OCI-LY3 (cell line): ENCODE data around the gene THOP1.
"Not testable (repeated sequence)": the region's sequence is repeated elsewhere in the genome, so short reads cannot be mapped to it uniquely, and the experiment has no call there.

ENCODE experiments used
- H2AFZ ChIP-seq: fragments of 200-600, 300-600 bp; shearing (Covaris generic); 2 replicates; pipeline ENCODE4 v1.6.0; 2014; ENCODE audit warnings: antibody characterized with exemption, low read depth, low read length
- H3K27ac ChIP-seq: fragments of 200-600, 300-600 bp; sonication (generic); 2 replicates; pipeline ENCODE4 v1.5.1; 2014; ENCODE audit warnings: mild to moderate bottlenecking, low read length, moderate library complexity, mixed read lengths
- H3K27me3 ChIP-seq: fragments of 200-600, 300-600 bp; sonication (generic); 2 replicates; pipeline ENCODE4 v1.6.1; 2014; ENCODE audit warnings: low read depth, low read length, mixed read lengths
- H3K36me3 ChIP-seq: fragments of 200-600, 300-600 bp; sonication (generic); replicated peaks from 2 replicates; pipeline ENCODE3; 2014; ENCODE audit warnings: low read depth, low read length, mixed read lengths
- H3K4me1 ChIP-seq: fragments of 300-600, 200-600 bp; sonication (generic); 2 replicates; pipeline ENCODE4 v1.6.1; 2014; ENCODE audit warnings: low read length, mixed read lengths
- H3K4me2 ChIP-seq: fragments of 200-600, 300-600 bp; sonication (generic); 2 replicates; pipeline ENCODE4 v1.6.1; 2014; ENCODE audit warnings: low read length, mixed read lengths
- H3K4me3 ChIP-seq: fragments of 300-600, 200-600 bp; sonication (generic); 2 replicates; pipeline ENCODE4 v1.5.1; 2014; ENCODE audit warnings: antibody characterized with exemption, mild to moderate bottlenecking, low read length, moderate library complexity
- H3K79me2 ChIP-seq: fragments of 300-600, 200-600 bp; shearing (Covaris generic); 2 replicates; pipeline ENCODE4 v1.6.1; 2014; ENCODE audit warnings: mild to moderate bottlenecking, low read length, mixed read lengths
- H3K9ac ChIP-seq: fragments of 300-600, 200-600 bp; shearing (Covaris generic); 2 replicates; pipeline ENCODE4 v1.6.0; 2014; ENCODE audit warnings: mild to moderate bottlenecking, low read length, moderate library complexity
- H3K9me3 ChIP-seq: fragments of 200-600, 300-600 bp; shearing (Covaris generic); 2 replicates; pipeline ENCODE4 v1.6.1; 2014; ENCODE audit warnings: low read length, mixed read lengths; ENCODE audit not compliant: insufficient read depth
- H4K20me1 ChIP-seq: fragments of 200-600, 300-600 bp; sonication (generic); 2 replicates; pipeline ENCODE4 v1.6.1; 2016; ENCODE audit warnings: low read length, mixed read lengths; ENCODE audit not compliant: insufficient read depth
- EZH2phosphoT487 ChIP-seq: fragments of 200-600 bp; shearing (Covaris generic); IDR thresholded peaks from 2 replicates; pipeline ENCODE4 v1.6.1; 2018; ENCODE audit warnings: antibody characterized with exemption, mixed run types, low read depth
- TF ChIP-seq, protein P1 (sequence below): fragments of 200-600, 300-600 bp; sonication (generic); IDR thresholded peaks from 2 replicates; pipeline ENCODE4 v1.5.1; 2014; ENCODE audit warnings: antibody characterized with exemption, low read length, low read depth

Gene THOP1

DNA sequence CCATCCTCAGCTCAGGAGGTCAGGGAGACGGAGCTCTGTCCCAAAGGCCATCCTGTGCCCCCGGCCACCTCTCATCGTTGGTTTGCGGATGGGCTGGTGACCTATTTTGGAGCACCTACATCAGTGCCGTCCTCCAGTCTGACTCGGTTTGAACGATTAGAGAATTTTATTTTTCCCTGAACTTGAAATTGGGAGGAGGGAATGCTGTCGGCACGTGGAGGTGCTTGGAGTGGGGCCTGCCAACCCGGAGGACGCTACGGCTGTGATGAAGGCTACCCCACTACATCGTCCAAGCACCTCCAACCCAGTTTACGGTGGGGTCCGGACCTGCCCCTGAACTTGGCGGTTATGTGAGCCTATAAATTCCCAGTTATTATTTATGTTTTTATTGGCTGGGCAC is 31.3 kb downstream of the THOP1 start:
- peaks cover 3% of the 10 kb centered on the region; the same call in 1 of the 2 replicates for H3K4me1 ChIP-seq
- peaks cover 50% of the 10 kb centered on the region for H3K36me3 ChIP-seq
- no peak overlapping the region for H3K27ac ChIP-seq
- no peak for TF ChIP-seq EZH2phosphoT487
- TF ChIP-seq, protein P1, sequence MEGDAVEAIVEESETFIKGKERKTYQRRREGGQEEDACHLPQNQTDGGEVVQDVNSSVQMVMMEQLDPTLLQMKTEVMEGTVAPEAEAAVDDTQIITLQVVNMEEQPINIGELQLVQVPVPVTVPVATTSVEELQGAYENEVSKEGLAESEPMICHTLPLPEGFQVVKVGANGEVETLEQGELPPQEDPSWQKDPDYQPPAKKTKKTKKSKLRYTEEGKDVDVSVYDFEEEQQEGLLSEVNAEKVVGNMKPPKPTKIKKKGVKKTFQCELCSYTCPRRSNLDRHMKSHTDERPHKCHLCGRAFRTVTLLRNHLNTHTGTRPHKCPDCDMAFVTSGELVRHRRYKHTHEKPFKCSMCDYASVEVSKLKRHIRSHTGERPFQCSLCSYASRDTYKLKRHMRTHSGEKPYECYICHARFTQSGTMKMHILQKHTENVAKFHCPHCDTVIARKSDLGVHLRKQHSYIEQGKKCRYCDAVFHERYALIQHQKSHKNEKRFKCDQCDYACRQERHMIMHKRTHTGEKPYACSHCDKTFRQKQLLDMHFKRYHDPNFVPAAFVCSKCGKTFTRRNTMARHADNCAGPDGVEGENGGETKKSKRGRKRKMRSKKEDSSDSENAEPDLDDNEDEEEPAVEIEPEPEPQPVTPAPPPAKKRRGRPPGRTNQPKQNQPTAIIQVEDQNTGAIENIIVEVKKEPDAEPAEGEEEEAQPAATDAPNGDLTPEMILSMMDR: no peak
- H3K9me3 ChIP-seq: no peaks in the 10 kb centered on the region
- no peak overlapping the region for H3K4me3 ChIP-seq
- H4K20me1 ChIP-seq: no peaks in the 10 kb centered on the region
- no peak overlapping the region for H3K9ac ChIP-seq
- H2AFZ ChIP-seq: no peak overlapping the region
- peaks cover 4% of the 10 kb centered on the region for H3K79me2 ChIP-seq
- H3K4me2 ChIP-seq: no peak overlapping the region
- H3K27me3 ChIP-seq: no peaks in the 10 kb centered on the region

- not testable (repeated sequence) for H3K27me3 ChIP-seq, H4K20me1 ChIP-seq, H3K9ac ChIP-seq, H3K4me3 ChIP-seq, H3K27ac ChIP-seq, H2AFZ ChIP-seq, H3K4me2 ChIP-seq, H3K9me3 ChIP-seq, H3K79me2 ChIP-seq, H3K4me1 ChIP-seq
- H3K36me3 ChIP-seq: peaks cover 45% of the 10 kb centered on the region
Observed at GRCh38 chr19:2817237-2817829, 32.0 kb downstream of the THOP1 start.

DNA sequence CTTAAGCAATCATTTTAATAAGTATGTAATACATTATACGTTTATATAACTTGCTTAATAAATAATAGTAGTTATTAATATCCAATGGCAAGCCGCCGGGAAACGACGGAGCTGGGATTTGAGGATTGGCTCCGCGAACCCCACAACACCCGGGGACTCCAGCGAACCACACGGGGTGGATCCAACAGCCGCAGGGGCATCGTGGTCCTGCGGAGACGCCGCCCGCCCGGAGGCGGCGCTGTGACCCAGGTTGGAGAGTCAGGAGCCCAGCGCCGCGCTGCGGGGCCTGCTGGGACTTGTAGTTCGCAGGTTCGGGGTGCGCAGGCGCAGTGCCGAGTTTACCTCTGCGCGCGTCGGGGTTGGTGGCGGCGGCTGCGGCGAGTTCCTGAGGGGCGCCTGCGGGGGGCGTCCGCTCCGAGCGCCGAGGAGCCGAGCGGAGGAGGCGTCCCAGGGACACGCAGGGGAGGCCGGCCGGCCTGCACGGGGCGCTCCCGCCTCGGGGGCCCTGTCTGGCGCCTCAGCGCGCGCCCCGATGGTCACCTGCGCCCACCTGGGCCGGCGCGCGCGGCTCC is 34.3 kb downstream of the THOP1 start, which contains the start of gene ZNF554:
Gene ZNF554 (plus strand): TSS at position 329 of the 572 bp plus-strand sequence. CDS start 204 bp downstream, at position 533.
- Histone ChIP-seq H3K27ac (peak within 1 kb of the TSS; percentile 31; the same call in 1 of the 2 replicates), H3K4me1 (peaks cover 3% of the 10 kb centered on the region; the same call in 1 of the 2 replicates), H3K4me3 (peak within 1 kb of the TSS; percentile 88), H4K20me1 (no peaks in the 10 kb centered on the region), H3K9me3 (no peaks in the 10 kb centered on the region), H3K27me3 (no peaks in the 10 kb centered on the region), H2AFZ (peak within 1 kb of the TSS; percentile 40), H3K9ac (peak within 1 kb of the TSS; percentile 70), H3K4me2 (peak within 1 kb of the TSS; percentile 99), H3K79me2 (peaks cover 4% of the 10 kb centered on the region), H3K36me3 (peaks cover 25% of the 10 kb centered on the region)
- TF ChIP-seq, protein P1: peak; percentile 85
- TF ChIP-seq EZH2phosphoT487: no peak

- H3K27ac ChIP-seq: no peak overlapping the region
- peaks cover 4% of the 10 kb centered on the region for H3K79me2 ChIP-seq
- peak overlapping the region; percentile 70 for H3K9ac ChIP-seq
- H4K20me1 ChIP-seq: no peaks in the 10 kb centered on the region
- peak overlapping the region; percentile 40 for H2AFZ ChIP-seq
- H3K9me3 ChIP-seq: no peaks in the 10 kb centered on the region
- peaks cover 3% of the 10 kb centered on the region; the same call in 1 of the 2 replicates for H3K4me1 ChIP-seq
- peak overlapping the region; percentile 99 for H3K4me2 ChIP-seq
- TF ChIP-seq EZH2phosphoT487: no peak
- TF ChIP-seq, protein P1: no peak
- no peaks in the 10 kb centered on the region for H3K27me3 ChIP-seq
- peaks cover 19% of the 10 kb centered on the region for H3K36me3 ChIP-seq
- peak overlapping the region; percentile 88 for H3K4me3 ChIP-seq
Observed at GRCh38 chr19:2820112-2820702, 34.9 kb downstream of the THOP1 start.
